ENCODE results near the gene CCDC136. TPM values are rescaled to one million over a fixed set of nuclear protein-coding genes. Genes with fewer than 3 reads are reported as not detected.

CCDC136 gene
- total and polyA plus RNA-seq, 7 donors = 3.9 to 24.5 (median 14.0) TPM

DNA sequence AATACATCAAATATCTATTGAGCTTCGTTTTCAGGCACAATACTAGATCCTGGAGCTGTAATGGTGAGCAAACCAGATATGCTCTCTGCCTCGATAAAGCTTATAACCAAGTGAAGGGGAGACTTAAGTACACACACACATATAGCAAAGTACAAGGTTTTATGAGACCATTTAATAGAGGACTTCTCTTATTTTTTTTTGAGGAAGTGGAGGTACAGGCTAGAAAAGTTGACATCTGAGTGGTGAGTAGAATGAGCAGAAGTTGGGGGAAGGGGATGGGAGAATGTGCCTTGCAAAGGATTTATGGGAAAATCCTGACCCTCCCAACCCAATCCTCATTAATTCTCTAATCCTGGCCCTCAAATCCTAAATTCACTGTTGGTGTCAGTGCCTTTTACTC is 7.7 kb downstream of the CCDC136 start:
- TF ChIP-seq, protein P1, sequence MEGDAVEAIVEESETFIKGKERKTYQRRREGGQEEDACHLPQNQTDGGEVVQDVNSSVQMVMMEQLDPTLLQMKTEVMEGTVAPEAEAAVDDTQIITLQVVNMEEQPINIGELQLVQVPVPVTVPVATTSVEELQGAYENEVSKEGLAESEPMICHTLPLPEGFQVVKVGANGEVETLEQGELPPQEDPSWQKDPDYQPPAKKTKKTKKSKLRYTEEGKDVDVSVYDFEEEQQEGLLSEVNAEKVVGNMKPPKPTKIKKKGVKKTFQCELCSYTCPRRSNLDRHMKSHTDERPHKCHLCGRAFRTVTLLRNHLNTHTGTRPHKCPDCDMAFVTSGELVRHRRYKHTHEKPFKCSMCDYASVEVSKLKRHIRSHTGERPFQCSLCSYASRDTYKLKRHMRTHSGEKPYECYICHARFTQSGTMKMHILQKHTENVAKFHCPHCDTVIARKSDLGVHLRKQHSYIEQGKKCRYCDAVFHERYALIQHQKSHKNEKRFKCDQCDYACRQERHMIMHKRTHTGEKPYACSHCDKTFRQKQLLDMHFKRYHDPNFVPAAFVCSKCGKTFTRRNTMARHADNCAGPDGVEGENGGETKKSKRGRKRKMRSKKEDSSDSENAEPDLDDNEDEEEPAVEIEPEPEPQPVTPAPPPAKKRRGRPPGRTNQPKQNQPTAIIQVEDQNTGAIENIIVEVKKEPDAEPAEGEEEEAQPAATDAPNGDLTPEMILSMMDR (IDR thresholded peaks at IDR 0.05) = no peak
- intact Hi-C loops (cut with DNase I) = no loop called here
- peaks cover 2% of the 10 kb centered on the region for H3K4me1 ChIP-seq
- no peak for ATAC-seq
- H3K27me3 ChIP-seq (ENCODE audit: insufficient read depth in 3 of 3, low read length in 2 of 3) = no peaks in the 10 kb centered on the region
- 86 to 91% (median 89%) methylated on average over 2 of the region's 2 CpGs for WGBS, 3 donors
- H3K27ac ChIP-seq = no peak overlapping the region
- no peaks in the 10 kb centered on the region for H3K9me3 ChIP-seq
- no peak for DNase-seq
- peaks cover 3 to 8% of the 10 kb centered on the region in 2 donors for H3K36me3 ChIP-seq (ENCODE audit: insufficient read depth in 1 of 2, low read depth in 1 of 2)
- no peak overlapping the region for H3K4me3 ChIP-seq

DNA sequence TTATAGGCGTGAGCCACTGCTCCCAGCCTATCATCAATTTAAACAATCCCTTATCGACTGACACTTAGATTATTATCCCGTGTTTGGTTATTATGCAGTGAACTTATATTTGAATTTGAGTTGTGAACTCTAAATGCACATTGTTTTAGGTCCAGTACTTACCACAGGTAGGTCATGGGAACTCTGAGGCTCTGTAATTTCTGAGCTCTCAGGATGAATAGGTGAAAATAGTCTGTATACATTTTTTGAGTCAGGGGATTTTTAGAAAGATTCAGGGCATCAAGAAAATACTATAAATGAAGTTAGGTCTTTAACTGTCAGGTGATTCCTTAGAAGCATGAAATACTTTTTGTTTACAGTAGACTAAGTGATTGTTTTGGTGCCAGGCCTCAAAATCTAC is 8.8 kb downstream of the CCDC136 start:
- Histone ChIP-seq H3K9me3 (no peaks in the 10 kb centered on the region), H3K4me3 (no peak overlapping the region), H3K27me3 (ENCODE audit: insufficient read depth in 3 of 3, low read length in 2 of 3) (no peaks in the 10 kb centered on the region), H3K36me3 (ENCODE audit: insufficient read depth in 1 of 2, low read depth in 1 of 2) (peaks cover 3 to 15% of the 10 kb centered on the region in 2 donors), H3K27ac (no peak overlapping the region), H3K4me1 (peaks cover 2% of the 10 kb centered on the region)
- WGBS, 3 donors = 92 to 97% (median 94%) methylated on average over 3 of the region's 3 CpGs
- DNase-seq (no peak), ATAC-seq (no peak)
- TF ChIP-seq, protein P1 (IDR thresholded peaks at IDR 0.05) = no peak
- intact Hi-C loops (cut with DNase I) = no loop called here

DNA sequence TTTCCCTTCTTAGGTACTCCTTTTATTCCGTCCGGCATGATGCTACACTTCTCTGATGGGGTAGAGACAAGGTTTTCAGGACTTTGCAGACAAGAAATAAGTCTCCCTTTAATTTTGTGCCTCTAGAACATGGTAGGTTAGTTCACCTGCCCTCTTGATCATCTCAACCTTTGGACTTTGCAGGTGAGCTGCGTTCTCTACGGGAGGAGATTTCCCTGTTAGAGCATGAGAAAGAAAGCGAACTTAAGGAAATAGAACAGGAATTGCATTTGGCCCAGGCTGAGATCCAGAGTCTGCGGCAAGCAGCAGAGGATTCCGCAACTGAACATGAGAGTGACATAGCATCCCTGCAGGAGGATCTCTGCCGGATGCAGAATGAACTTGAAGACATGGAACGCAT is 9.2 kb downstream of the CCDC136 start:
- H3K36me3 ChIP-seq (ENCODE audit: insufficient read depth in 1 of 2, low read depth in 1 of 2) = peaks cover 3 to 19% of the 10 kb centered on the region in 2 donors
- DNase-seq (no peak), ATAC-seq (no peak)
- TF ChIP-seq, protein P1 (IDR thresholded peaks at IDR 0.05) = no peak
- no peak overlapping the region for H3K4me3 ChIP-seq
- no peaks in the 10 kb centered on the region for H3K9me3 ChIP-seq
- H3K27ac ChIP-seq = no peak overlapping the region
- intact Hi-C loops (cut with DNase I) = no loop called here
- 95 to 96% (median 95%) methylated on average over 9 of the region's 9 CpGs for WGBS, 3 donors
- no peaks in the 10 kb centered on the region for H3K27me3 ChIP-seq (ENCODE audit: insufficient read depth in 3 of 3, low read length in 2 of 3)
- peaks cover 2% of the 10 kb centered on the region for H3K4me1 ChIP-seq

- ATAC-seq (no peak), DNase-seq (no peak)
- Histone ChIP-seq H3K36me3 (ENCODE audit: insufficient read depth in 1 of 2, low read depth in 1 of 2) (peaks cover 3 to 26% of the 10 kb centered on the region in 2 donors), H3K4me3 (no peak overlapping the region), H3K27ac (no peak overlapping the region), H3K27me3 (ENCODE audit: insufficient read depth in 3 of 3, low read length in 2 of 3) (no peaks in the 10 kb centered on the region), H3K9me3 (no peaks in the 10 kb centered on the region), H3K4me1 (no peaks in the 10 kb centered on the region)
- intact Hi-C loops (cut with DNase I) = no loop called here
- 86 to 98% (median 96%) methylated on average over 2 of the region's 2 CpGs for WGBS, 3 donors
- TF ChIP-seq, protein P1 (IDR thresholded peaks at IDR 0.05) = no peak
Observed at GRCh38 chr7:128801667-128802418, 10.1 kb downstream of the CCDC136 start.

- peaks cover 3 to 26% of the 10 kb centered on the region in 2 donors for H3K36me3 ChIP-seq (ENCODE audit: insufficient read depth in 1 of 2, low read depth in 1 of 2)
- intact Hi-C loops (cut with DNase I) = no loop called here
- WGBS, 3 donors = 84 to 89% (median 88%) methylated on average over 6 of the region's 6 CpGs
Observed at GRCh38 chr7:128804484-128804883, 12.7 kb downstream of the CCDC136 start.

More at GRCh38 chr7:128804484-128804883, 12.7 kb downstream of the CCDC136 start:
- Histone ChIP-seq H3K27me3 (ENCODE audit: insufficient read depth in 3 of 3, low read length in 2 of 3) (no peaks in the 10 kb centered on the region), H3K27ac (no peak overlapping the region), H3K4me1 (no peaks in the 10 kb centered on the region), H3K9me3 (no peaks in the 10 kb centered on the region), H3K4me3 (no peak overlapping the region)
- ATAC-seq (no peak), DNase-seq (no peak)
- TF ChIP-seq, protein P1 (IDR thresholded peaks at IDR 0.05) = no peak

Data from psoas muscle (tissue), 8 donors.